SU-DHL-6 (cell line): ENCODE data around the gene TACC3.

ENCODE experiments used
- H2AFZ ChIP-seq: fragments of 200-600 bp; sonication (generic); 2 replicates; pipeline ENCODE4 v1.6.1; 2014; ENCODE audit warnings: low read depth, mild to moderate bottlenecking, moderate library complexity, mixed read lengths, antibody characterized with exemption, low read length; ENCODE audit not compliant: severe bottlenecking
- H3F3A ChIP-seq: fragments of 200-600 bp; shearing (Covaris generic); 2 replicates; pipeline ENCODE4 v1.6.0; 2016; ENCODE audit warnings: antibody characterized with exemption, mild to moderate bottlenecking; ENCODE audit not compliant: insufficient read depth
- H3K27ac ChIP-seq: fragments of 200-600 bp; sonication (generic); 2 replicates; pipeline ENCODE4 v1.5.1; 2016; ENCODE audit warnings: low read depth, mild to moderate bottlenecking, low read length, moderate library complexity, mixed read lengths
- H3K27me3 ChIP-seq: fragments of 200-600 bp; sonication (generic), shearing (Covaris generic); 2 replicates; pipeline ENCODE4 v1.6.0; 2014; ENCODE audit warnings: mild to moderate bottlenecking, low read length
- H3K36me3 ChIP-seq: fragments of 200-600 bp; sonication (generic); 2 replicates; pipeline ENCODE4 v1.6.1; 2014; ENCODE audit warnings: mild to moderate bottlenecking, low read length, mixed read lengths
- H3K4me2 ChIP-seq: fragments of 300-600, 200-600 bp; shearing (Covaris generic), sonication (generic); 2 replicates; pipeline ENCODE4 v1.6.0; 2014; ENCODE audit warnings: low read length, low read depth, mild to moderate bottlenecking; ENCODE audit not compliant: poor library complexity, severe bottlenecking
- H3K4me3 ChIP-seq: fragments of 200-600 bp; sonication (generic); 2 replicates; pipeline ENCODE4 v1.5.1; 2014; ENCODE audit warnings: antibody characterized with exemption, low read length, mild to moderate bottlenecking, mixed read lengths; ENCODE audit not compliant: insufficient read depth, poor library complexity, severe bottlenecking
- H3K79me2 ChIP-seq: fragments of 200-600 bp; sonication (generic); 2 replicates; pipeline ENCODE4 v1.6.1; 2014; ENCODE audit warnings: mild to moderate bottlenecking, low read length, moderate library complexity; ENCODE audit not compliant: insufficient read depth
- H3K9ac ChIP-seq: fragments of 200-600 bp; sonication (generic); 2 replicates; pipeline ENCODE4 v1.7.0; 2014; ENCODE audit warnings: mild to moderate bottlenecking, low read length
- H3K9me2 ChIP-seq: fragments of 200-600 bp; sonication (generic); replicated peaks from 2 replicates; pipeline ENCODE4 v1.6.1; 2014; ENCODE audit warnings: low read length; ENCODE audit not compliant: insufficient read depth
- H3K9me3 ChIP-seq: fragments of 200-600 bp; sonication (generic); 2 replicates; pipeline ENCODE4 v1.6.1; 2014; ENCODE audit warnings: low read length, mixed read lengths; ENCODE audit not compliant: insufficient read depth
- H4K20me1 ChIP-seq: fragments of 200-600 bp; sonication (generic); 2 replicates; pipeline ENCODE4 v1.6.1; 2014; ENCODE audit warnings: low read depth, mild to moderate bottlenecking, antibody characterized with exemption, low read length, moderate library complexity, mixed read lengths
- EZH2phosphoT487 ChIP-seq: fragments of 200-600 bp; sonication (generic), shearing (Covaris generic); conservative IDR thresholded peaks from 2 replicates; pipeline ENCODE4 v1.6.1; 2018; ENCODE audit warnings: mild to moderate bottlenecking, antibody characterized with exemption, low read length, moderate library complexity, mixed read lengths
- TF ChIP-seq, protein P1 (sequence below): fragments of 200-600 bp; sonication (generic); IDR thresholded peaks from one replicate; pipeline ENCODE4 v1.5.1; 2017; ENCODE audit warnings: antibody characterized with exemption, mild to moderate bottlenecking, low read length, moderate library complexity; ENCODE audit not compliant: insufficient read depth, poor library complexity, severe bottlenecking

TACC3 gene

DNA sequence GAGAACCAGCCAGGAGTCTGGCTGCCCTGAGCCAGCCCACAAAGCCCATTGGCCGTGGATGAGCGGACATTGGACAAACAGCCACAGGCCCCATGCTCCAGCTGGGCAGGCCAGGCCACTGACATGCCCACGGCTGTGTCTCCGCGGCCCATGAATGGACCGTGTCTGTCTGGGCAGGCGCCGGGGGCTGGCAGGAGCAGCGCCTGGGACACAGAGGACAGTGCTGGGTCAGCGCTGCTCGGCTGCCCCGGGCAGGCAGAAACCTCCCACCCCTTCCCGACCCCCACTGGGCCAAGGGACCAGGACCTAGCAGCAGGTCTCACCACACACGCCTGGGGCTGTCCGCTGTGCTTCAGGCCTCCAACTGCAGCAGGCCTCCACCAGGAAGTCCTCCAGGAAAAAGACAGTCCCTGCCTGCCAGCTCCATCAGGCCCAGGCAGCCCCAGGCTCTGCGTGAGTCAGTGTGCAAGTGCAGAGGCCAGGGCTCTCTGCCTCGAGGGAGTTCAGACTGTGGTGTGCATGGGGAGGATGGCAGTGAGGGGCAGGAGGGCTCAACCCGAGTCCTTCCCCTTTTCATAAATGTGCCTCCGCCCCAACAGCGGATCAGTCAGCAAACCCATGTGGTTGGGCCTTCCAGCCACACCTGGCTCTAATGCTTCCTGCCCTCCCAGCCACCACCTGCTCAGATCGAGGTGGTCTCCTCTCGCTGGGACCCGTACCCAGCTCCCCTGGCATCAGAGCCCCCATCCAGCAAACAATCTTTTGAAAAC is 54.6 kb downstream of the TACC3 start:
- Histone ChIP-seq H3K27ac (no peak overlapping the region), H3F3A (no peaks in the 10 kb centered on the region), H3K9me2 (no peaks in the 10 kb centered on the region), H3K9me3 (no peaks in the 10 kb centered on the region), H3K4me2 (no peak overlapping the region), H3K4me3 (no peak overlapping the region), H3K36me3 (no peaks in the 10 kb centered on the region), H3K27me3 (no peaks in the 10 kb centered on the region), H3K9ac (no peak overlapping the region), H4K20me1 (no peaks in the 10 kb centered on the region), H3K79me2 (no peaks in the 10 kb centered on the region), H2AFZ (no peak overlapping the region)
- TF ChIP-seq, protein P1, sequence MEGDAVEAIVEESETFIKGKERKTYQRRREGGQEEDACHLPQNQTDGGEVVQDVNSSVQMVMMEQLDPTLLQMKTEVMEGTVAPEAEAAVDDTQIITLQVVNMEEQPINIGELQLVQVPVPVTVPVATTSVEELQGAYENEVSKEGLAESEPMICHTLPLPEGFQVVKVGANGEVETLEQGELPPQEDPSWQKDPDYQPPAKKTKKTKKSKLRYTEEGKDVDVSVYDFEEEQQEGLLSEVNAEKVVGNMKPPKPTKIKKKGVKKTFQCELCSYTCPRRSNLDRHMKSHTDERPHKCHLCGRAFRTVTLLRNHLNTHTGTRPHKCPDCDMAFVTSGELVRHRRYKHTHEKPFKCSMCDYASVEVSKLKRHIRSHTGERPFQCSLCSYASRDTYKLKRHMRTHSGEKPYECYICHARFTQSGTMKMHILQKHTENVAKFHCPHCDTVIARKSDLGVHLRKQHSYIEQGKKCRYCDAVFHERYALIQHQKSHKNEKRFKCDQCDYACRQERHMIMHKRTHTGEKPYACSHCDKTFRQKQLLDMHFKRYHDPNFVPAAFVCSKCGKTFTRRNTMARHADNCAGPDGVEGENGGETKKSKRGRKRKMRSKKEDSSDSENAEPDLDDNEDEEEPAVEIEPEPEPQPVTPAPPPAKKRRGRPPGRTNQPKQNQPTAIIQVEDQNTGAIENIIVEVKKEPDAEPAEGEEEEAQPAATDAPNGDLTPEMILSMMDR = no peak
- TF ChIP-seq EZH2phosphoT487 = no peak

DNA sequence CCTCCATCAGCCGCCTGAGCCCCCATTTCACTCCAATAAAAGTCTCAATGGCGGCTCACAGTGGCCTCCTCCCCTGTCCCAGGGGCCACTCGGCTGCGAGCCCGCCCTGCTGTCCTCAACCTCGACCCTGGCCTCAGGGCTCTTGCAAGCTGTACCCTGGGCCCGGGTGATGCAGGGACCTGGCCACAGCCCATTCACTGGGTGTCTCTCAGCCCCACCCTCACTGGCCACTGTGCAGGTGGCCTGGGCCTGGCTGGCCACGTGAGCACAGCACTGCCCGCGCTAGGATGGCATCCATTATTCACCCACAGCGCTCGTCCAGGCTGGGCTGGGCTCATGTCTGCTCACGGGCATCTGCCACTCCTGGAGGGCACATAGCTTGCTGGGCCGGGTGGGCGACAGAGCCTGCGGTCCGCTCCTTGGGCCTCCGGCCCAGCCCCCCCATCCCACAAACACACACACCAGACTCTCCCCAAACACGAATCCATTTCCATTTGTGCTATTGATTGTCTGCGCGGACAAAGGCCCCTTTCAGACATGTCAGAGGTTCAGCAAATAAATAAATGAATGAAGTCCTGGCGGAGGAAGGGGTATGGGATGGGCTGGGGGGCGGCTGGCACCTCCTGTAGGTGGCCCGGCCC is 55.3 kb downstream of the TACC3 start:
- H3F3A ChIP-seq = no peaks in the 10 kb centered on the region
- no peaks in the 10 kb centered on the region for H3K36me3 ChIP-seq
- H3K9me2 ChIP-seq = no peaks in the 10 kb centered on the region
- H3K27me3 ChIP-seq = no peaks in the 10 kb centered on the region
- no peaks in the 10 kb centered on the region for H4K20me1 ChIP-seq
- H3K27ac ChIP-seq = no peak overlapping the region
- H3K79me2 ChIP-seq = no peaks in the 10 kb centered on the region
- TF ChIP-seq, protein P1 = no peak
- no peak for TF ChIP-seq EZH2phosphoT487
- no peak overlapping the region for H2AFZ ChIP-seq
- no peak overlapping the region for H3K4me2 ChIP-seq
- H3K9me3 ChIP-seq = no peaks in the 10 kb centered on the region
- H3K4me3 ChIP-seq = no peak overlapping the region
- H3K9ac ChIP-seq = no peak overlapping the region

DNA sequence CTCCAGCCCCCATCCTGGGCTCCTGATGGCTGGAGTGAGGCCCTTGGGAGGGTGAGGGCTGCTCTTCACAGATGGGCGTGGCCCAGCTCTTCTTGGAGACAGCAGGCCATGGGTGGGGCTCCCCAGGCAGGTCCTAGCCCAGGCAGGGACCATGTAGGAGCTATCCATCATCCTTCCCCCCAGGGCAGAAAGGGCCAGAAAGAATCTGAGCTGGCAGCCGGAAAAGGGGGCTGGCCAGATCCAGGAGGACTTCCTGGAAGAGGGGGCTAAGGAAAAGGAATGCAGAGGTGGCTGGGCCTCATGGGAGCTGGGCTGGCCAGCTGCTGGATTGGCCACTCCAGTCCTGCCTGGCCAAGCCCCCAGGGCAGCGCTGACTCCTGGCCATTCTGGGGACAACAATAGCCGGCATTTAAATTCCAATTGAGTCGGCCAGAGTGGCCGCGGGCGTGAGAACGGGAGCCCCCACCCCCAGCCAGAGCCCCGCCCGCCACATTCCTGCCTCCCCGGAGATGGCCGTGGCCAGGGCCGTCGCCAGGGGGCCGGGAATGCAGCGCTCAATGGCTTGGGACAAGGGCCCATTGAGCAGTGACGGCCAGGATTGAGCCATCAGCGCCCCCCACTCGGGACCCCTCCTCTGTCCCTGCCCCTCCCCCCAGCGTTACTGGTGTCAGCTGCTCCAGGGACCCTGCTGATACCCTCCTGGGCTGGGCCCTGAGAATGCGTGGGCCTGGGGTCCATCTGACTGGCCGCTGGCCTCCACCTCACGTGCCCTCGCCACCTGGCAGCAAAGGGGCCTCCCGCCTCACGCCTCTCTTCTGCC is 56.7 kb downstream of the TACC3 start:
- Histone ChIP-seq H3K36me3 (no peaks in the 10 kb centered on the region), H3K27ac (no peak overlapping the region), H3K9me2 (no peaks in the 10 kb centered on the region), H3K9me3 (no peaks in the 10 kb centered on the region), H3K27me3 (no peaks in the 10 kb centered on the region), H3K4me3 (no peak overlapping the region), H4K20me1 (no peaks in the 10 kb centered on the region), H3K4me2 (no peak overlapping the region), H3F3A (no peaks in the 10 kb centered on the region), H3K79me2 (no peaks in the 10 kb centered on the region), H3K9ac (no peak overlapping the region), H2AFZ (no peak overlapping the region)
- TF ChIP-seq EZH2phosphoT487 = no peak
- TF ChIP-seq, protein P1 = no peak
